Measurements from ENCODE around the gene VCL.

- no peak for TF ChIP-seq GATA2 (IDR thresholded peaks at IDR 0.05; ENCODE audit: low read depth, low read length)
- TF ChIP-seq GATA3 (IDR thresholded peaks at IDR 0.05; ENCODE audit: low read depth, low read length), result no peak
These were observed 101.9 kb downstream of the VCL start for GRCh38 chr10:74099836-74100235.

Data from SH-SY5Y (cell line).